K562 (cell line): ENCODE measurements around the gene ABCA7. TPM values are rescaled to one million over a fixed set of nuclear protein-coding genes. Genes with fewer than 3 reads are reported as not detected.
A peak's percentile ranks its signal among the peaks of the same experiment; 100 is the strongest.

Experiments used
- ATAC-seq: fragments of 200-7000 bp; cut with Tn5 transposase; 3 replicates; pipeline ENCODE4 v1.9.1; 2020; ENCODE audit warnings: moderate library complexity
- BruUV-seq: library from RNA; stranded (reverse); fragments of 400-500 nt; replicated peaks from 2 replicates; lab custom pipeline; 2021; lab: Mats Ljungman, UMichigan
- CTCF ChIA-PET: fragments of 300-600 bp; formaldehyde crosslinking; extraction: SDS; loops from one replicate; lab custom pipeline; 2021; ENCODE audit warnings: low intra/inter-chr PET ratio; lab: Yijun Ruan, JAX
- POLR2A ChIA-PET: fragments of 300-600, 350-650 bp; sonication (Branson Sonifier 250); formaldehyde crosslinking; extraction: SDS; loops from one replicate; lab custom pipeline; 2021; ENCODE audit warnings: antibody characterized with exemption, inconsistent platforms; lab: Yijun Ruan, JAX
- DNase-seq, 4 experiments: peaks; one replicate each; pipeline versions ENCODE4 v3.0.0 to v3.0.0-alpha.2; 2011 to 2018; ENCODE audit warnings: low spot score in 3 of 4, mixed read lengths in 3 of 4; ENCODE audit errors: extremely low read depth in 1 of 4
- FAIRE-seq: peaks from 2 replicates; lab custom pipeline; 2011; peaks lifted over from hg19 to GRCh38; lab: Jason Lieb, UNC
- H2AFZ ChIP-seq: 2 replicates; pipeline ENCODE4 v1.6.0; 2011; ENCODE audit warnings: low read depth, low read length, control low read depth, inconsistent platforms
- H3K27ac ChIP-seq: fragments of 200-600 bp; 3 replicates; pipeline ENCODE4 v1.8.0; 2011; ENCODE audit warnings: low read depth, mild to moderate bottlenecking, control low read depth, inconsistent platforms, low read length, moderate library complexity, mixed read lengths; ENCODE audit errors: extremely low read depth
- H3K27me3 ChIP-seq, 2 experiments: fragments of 300-600 bp in 1 of 2; 2 replicates in 1 of 2; 3 replicates in 1 of 2; pipeline versions ENCODE4 v1.6.0 to v1.8.0; 2011; ENCODE audit warnings: inconsistent platforms in 2 of 2, low read length in 2 of 2, mild to moderate bottlenecking in 1 of 2, mixed read lengths in 1 of 2, moderate library complexity in 1 of 2; ENCODE audit not compliant: control insufficient read depth in 2 of 2, insufficient read depth in 2 of 2
- H3K36me3 ChIP-seq: fragments of 300-600 bp; 3 replicates; pipeline ENCODE4 v1.8.0; 2011; ENCODE audit warnings: mild to moderate bottlenecking, low read length, inconsistent platforms; ENCODE audit not compliant: control insufficient read depth, insufficient read depth
- H3K4me1 ChIP-seq, 2 experiments: fragments of 200-600 bp in 1 of 2; replicated peaks in 1 of 2; 2 replicates in 1 of 2; 3 replicates in 1 of 2; pipeline versions ENCODE4 v1.5.1 to v1.8.0; 2011; ENCODE audit warnings: inconsistent platforms in 2 of 2, low read length in 2 of 2, mild to moderate bottlenecking in 1 of 2, mixed read lengths in 1 of 2, moderate library complexity in 1 of 2; ENCODE audit not compliant: control insufficient read depth in 2 of 2, insufficient read depth in 2 of 2
- H3K4me2 ChIP-seq: 2 replicates; pipeline ENCODE4 v1.6.1; 2011; ENCODE audit warnings: low read length, control low read depth, inconsistent platforms, mixed read lengths; ENCODE audit not compliant: insufficient read depth
- H3K4me3 ChIP-seq: fragments of 200-600 bp; sonication (generic), shearing (Covaris generic); 2 replicates; pipeline ENCODE4 v1.5.1; 2016; ENCODE audit warnings: control low read depth, inconsistent platforms
- H3K79me2 ChIP-seq: fragments of 200-600 bp; 3 replicates; pipeline ENCODE4 v1.8.0; 2011; ENCODE audit warnings: low read length, inconsistent platforms; ENCODE audit not compliant: control insufficient read depth, insufficient read depth
- H3K9ac ChIP-seq, 2 experiments: 2 replicates each; pipeline versions ENCODE4 v1.6.0 to v1.6.1; 2011; ENCODE audit warnings: low read depth in 2 of 2, low read length in 2 of 2, control low read depth in 1 of 2, inconsistent platforms in 1 of 2, mild to moderate bottlenecking in 1 of 2, mixed read lengths in 1 of 2; ENCODE audit not compliant: insufficient read depth in 1 of 2
- H3K9me1 ChIP-seq: one replicate; pipeline ENCODE4 v1.6.0; 2011; ENCODE audit warnings: inconsistent platforms, mild to moderate bottlenecking, low read length, moderate library complexity; ENCODE audit not compliant: control insufficient read depth, insufficient read depth
- H3K9me3 ChIP-seq: replicated peaks from 2 replicates; pipeline ENCODE4 v1.5.1; 2011; ENCODE audit warnings: low read depth, low read length, inconsistent platforms; ENCODE audit not compliant: control insufficient read depth, insufficient read depth
- H4K20me1 ChIP-seq: replicated peaks from 2 replicates; pipeline ENCODE4 v1.6.1; 2011; ENCODE audit warnings: low read length, inconsistent platforms, mixed read lengths; ENCODE audit not compliant: control insufficient read depth, insufficient read depth
- ARHGAP35 ChIP-seq: fragments of 450-650 bp; IDR thresholded peaks from 2 replicates; pipeline ENCODE4 v1.6.1; 2018; ENCODE audit not compliant: partially characterized antibody
- POLR2A ChIP-seq: fragments of 450-650 bp; conservative IDR thresholded peaks from 2 replicates; pipeline ENCODE4 v1.6.1; 2016
- POLR2G ChIP-seq: fragments of 200-400 bp; formaldehyde crosslinking; IDR thresholded peaks from 2 replicates; pipeline ENCODE4 v1.6.1; 2017; ENCODE audit warnings: low read depth, mild to moderate bottlenecking, antibody characterized with exemption, low read length, moderate library complexity
- RBFOX2 ChIP-seq: fragments of 200-400 bp; formaldehyde crosslinking; IDR thresholded peaks from 2 replicates; pipeline ENCODE4 v1.6.1; 2017; ENCODE audit warnings: low read depth, mild to moderate bottlenecking, low read length, moderate library complexity
- SIX5 ChIP-seq, 2 experiments: IDR thresholded peaks; 2 replicates each; pipeline ENCODE4 v1.6.1; 2011; ENCODE audit warnings: low read length in 2 of 2, borderline replicate concordance in 1 of 2, low read depth in 1 of 2, mild to moderate bottlenecking in 1 of 2, moderate library complexity in 1 of 2; ENCODE audit not compliant: insufficient read depth in 1 of 2
- ZNF12 ChIP-seq: sonication (generic); formaldehyde crosslinking; IDR thresholded peaks from 2 replicates; pipeline ENCODE4 v1.4.0; 2020; ENCODE audit warnings: mild to moderate bottlenecking, missing genetic modification reagents
- ZNF274 ChIP-seq: IDR thresholded peaks from 2 replicates; pipeline ENCODE4 v1.6.1; 2011; ENCODE audit warnings: low read depth, mild to moderate bottlenecking, low read length, moderate library complexity, borderline replicate concordance
- WGBS: fragments of 100-300 bp; shearing (Covaris generic); methylation state at CpG from one replicate; pipeline ENCODE4 v1.1.6; 2016; ENCODE audit warnings: low coverage, mixed read lengths; ENCODE audit not compliant: insufficient coverage; ENCODE audit errors: missing lambda C conversion rate; 5-methylcytosine and 5-hydroxymethylcytosine counted together
- in situ Hi-C: fragments of 300-500 bp; cut with MboI; formaldehyde crosslinking; loops from 4 replicates; pipeline ENCODE4 v1.15.0; 2018; ENCODE audit warnings: inconsistent platforms, mixed read lengths
- intact Hi-C: fragments of 100-400 bp; cut with micrococcal nuclease; formaldehyde crosslinking; loops from 2 replicates; pipeline ENCODE4 v1.14.2; 2022
- polyA plus RNA-seq, 8 experiments: library from polyadenylated mRNA; depleted of rRNA in 4 of 8; stranded (reverse) in 5 of 8; unstranded in 3 of 8; fragments of >200 nt; fragmentation: Nextera tagmentation in 2 of 8; fragmentation: Illumina TruSeq in 1 of 8; extraction: Ambion mirVana in 2 of 8; extraction: Trizol in 1 of 8; gene quantifications; 2 replicates each; pipeline versions ENCODE4 v1.2.1 to v1.2.3, GENCODE V29; 2011 to 2014; ENCODE audit warnings: inconsistent platforms in 1 of 8, missing spikeins in 1 of 8
- total RNA-seq, 7 experiments: library from RNA; depleted of rRNA in 6 of 7; stranded (reverse); fragments of >200 nt in 6 of 7; fragmentation: Illumina TruSeq in 2 of 7; extraction: Trizol in 2 of 7; gene quantifications; 2 replicates each; pipeline versions ENCODE4 v1.2.1 to v1.2.3, GENCODE V29; 2011 to 2021; ENCODE audit warnings: low replicate concordance in 1 of 7
- TF ChIP-seq, protein P1 (sequence below): fragments of 250-450 bp; sonication (Bioruptor Pico); IDR thresholded peaks from 2 replicates; pipeline ENCODE4 v1.8.0; 2022; ENCODE audit warnings: moderate library complexity, mild to moderate bottlenecking, inconsistent platforms
- TF ChIP-seq, protein P2 (sequence below): fragments of 250-450 bp; sonication (Bioruptor Pico); IDR thresholded peaks from 2 replicates; pipeline ENCODE4 v1.4.0; 2020; ENCODE audit warnings: borderline replicate concordance

ABCA7 gene
- total and polyA plus RNA-seq, 9 of the 15 experiments (the other 6 are each of a cell fraction or from before 2014, with no cell fraction given), result 2.3 to 96.1 (median 31.2) TPM

DNA sequence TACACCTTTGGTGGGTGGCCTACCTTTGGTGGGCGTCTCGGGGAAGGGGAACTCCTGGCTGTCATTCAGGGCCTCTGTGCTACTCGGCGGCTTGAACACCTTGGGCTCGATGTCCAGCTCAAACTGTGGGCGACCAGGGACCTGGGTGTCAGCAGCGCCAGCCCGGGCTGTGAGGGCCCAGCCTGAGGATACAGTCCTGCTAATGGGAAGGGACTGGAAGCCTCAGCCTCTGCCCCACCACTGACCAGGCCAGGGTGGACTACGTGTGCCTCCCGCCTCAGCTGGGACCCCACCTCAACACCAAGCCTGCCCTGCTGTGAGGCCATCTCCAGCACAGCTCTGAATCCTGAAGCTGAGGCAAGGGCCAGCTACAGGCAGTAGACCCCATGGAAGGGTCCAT lies 26.7 kb upstream of the ABCA7 start (continued):
- TF ChIP-seq, protein P1, sequence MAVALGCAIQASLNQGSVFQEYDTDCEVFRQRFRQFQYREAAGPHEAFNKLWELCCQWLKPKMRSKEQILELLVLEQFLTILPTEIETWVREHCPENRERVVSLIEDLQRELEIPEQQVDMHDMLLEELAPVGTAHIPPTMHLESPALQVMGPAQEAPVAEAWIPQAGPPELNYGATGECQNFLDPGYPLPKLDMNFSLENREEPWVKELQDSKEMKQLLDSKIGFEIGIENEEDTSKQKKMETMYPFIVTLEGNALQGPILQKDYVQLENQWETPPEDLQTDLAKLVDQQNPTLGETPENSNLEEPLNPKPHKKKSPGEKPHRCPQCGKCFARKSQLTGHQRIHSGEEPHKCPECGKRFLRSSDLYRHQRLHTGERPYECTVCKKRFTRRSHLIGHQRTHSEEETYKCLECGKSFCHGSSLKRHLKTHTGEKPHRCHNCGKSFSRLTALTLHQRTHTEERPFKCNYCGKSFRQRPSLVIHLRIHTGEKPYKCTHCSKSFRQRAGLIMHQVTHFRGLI (CRISPR knock-in tag), result no peak
- TF ChIP-seq ZNF12 (no peak), ZNF274 (no peak), POLR2A (0 out of 2 replicates have a peak, but pooled peaks have one; percentile 15)
- TF ChIP-seq, protein P2, sequence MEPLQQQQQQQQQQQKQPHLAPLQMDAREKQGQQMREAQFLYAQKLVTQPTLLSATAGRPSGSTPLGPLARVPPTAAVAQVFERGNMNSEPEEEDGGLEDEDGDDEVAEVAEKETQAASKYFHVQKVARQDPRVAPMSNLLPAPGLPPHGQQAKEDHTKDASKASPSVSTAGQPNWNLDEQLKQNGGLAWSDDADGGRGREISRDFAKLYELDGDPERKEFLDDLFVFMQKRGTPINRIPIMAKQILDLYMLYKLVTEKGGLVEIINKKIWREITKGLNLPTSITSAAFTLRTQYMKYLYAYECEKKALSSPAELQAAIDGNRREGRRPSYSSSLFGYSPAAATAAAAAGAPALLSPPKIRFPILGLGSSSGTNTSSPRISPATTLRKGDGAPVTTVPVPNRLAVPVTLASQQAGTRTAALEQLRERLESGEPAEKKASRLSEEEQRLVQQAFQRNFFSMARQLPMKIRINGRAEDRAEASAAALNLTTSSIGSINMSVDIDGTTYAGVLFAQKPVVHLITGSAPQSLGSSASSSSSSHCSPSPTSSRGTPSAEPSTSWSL (CRISPR knock-in tag), result no peak
- TF ChIP-seq, all 486 proteins: peak for 3

- H3K79me2 ChIP-seq, result peaks cover 63% of the 10 kb centered on the region
- H3K27me3 ChIP-seq, result no peaks in the 10 kb centered on the region
- ATAC-seq (no peak), FAIRE-seq (no peak), DNase-seq (no peak)
- intact Hi-C loops, result no loop called here
- H3K36me3 ChIP-seq, result peaks cover 92% of the 10 kb centered on the region; the same call in 2 of the 3 replicates
- no peak overlapping the region for H3K27ac ChIP-seq
- H3K4me2 ChIP-seq, result no peak overlapping the region
- 95% methylated on average over 38 of the region's 49 CpGs for WGBS
- H3K9me1 ChIP-seq, result peaks cover 16% of the 10 kb centered on the region
- no TSS peak for BruUV-seq
- peak overlapping the region in 1 of 2 experiments; percentile 78; a peak in 2 of 4 replicates for H3K9ac ChIP-seq
- ChIA-PET CTCF (no interaction called here), POLR2A (interaction anchor here (0.6 to 1.8 kb wide), 6 partner anchors 10 to 277 kb away, joined by 3 to 9 read pairs (median 4); partner anchors contain the start of gene CNN2)
- in situ Hi-C loops, result no loop called here
- H2AFZ ChIP-seq, result no peak overlapping the region
- no peaks in the 10 kb centered on the region for H3K9me3 ChIP-seq
- TF ChIP-seq POLR2G (peak; percentile 37), RBFOX2 (peak; percentile 28; the same call in 1 of the 2 replicates), SIX5 (IDR thresholded peaks at IDR 0.05; ENCODE audit: borderline replicate concordance in 1 of 2, insufficient read depth in 1 of 2, low read depth in 1 of 2, low read length in 2 of 2) (no peak), ARHGAP35 (no peak)
- peaks cover 41% of the 10 kb centered on the region for H4K20me1 ChIP-seq
- H3K4me1 ChIP-seq, result peaks cover 23 to 92% of the 10 kb centered on the region in 2 experiments
- no peak overlapping the region for H3K4me3 ChIP-seq
Observed at GRCh38 chr19:1014161-1015060, 25.5 kb upstream of the ABCA7 start.
